ENCODE data around the gene ZYX. TPM values are rescaled to one million over a fixed set of nuclear protein-coding genes. Genes with fewer than 3 reads are reported as not detected.
A peak's percentile ranks its signal among the peaks of the same experiment; 100 is the strongest.

ZYX gene
- total and polyA plus RNA-seq, 2 of the 13 experiments (the other 11 are each of a cell fraction or from before 2014, with no cell fraction given): 9.9 to 13.7 TPM

DNA sequence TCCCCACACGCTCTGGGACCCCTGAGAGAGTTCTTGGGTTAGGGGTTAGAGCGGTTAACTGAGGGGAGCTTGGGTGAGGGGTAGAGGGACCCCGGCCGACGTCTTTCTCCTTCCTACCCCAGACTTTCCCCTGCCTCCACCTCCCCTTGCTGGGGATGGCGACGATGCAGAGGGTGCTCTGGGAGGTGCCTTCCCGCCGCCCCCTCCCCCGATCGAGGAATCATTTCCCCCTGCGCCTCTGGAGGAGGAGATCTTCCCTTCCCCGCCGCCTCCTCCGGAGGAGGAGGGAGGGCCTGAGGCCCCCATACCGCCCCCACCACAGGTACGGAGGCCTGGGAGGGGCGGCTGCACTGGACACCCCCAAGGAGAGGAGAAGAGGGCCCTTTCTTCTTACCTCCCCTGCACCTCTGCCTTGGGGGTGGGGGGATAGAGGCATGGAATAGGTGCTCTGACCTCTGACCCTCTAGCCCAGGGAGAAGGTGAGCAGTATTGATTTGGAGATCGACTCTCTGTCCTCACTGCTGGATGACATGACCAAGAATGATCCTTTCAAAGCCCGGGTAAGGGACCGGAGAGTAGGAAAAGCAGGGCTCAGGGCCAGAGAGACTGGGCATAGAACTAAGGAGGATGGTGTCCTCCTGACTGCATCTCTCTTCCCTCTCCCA lies 1.1 kb downstream of the ZYX start (continued):
- no peak for TF ChIP-seq E2F2 (CRISPR knock-in tag; IDR thresholded peaks at IDR 0.05; ENCODE audit: borderline replicate concordance)
- no peak for TF ChIP-seq ZNF766 (CRISPR knock-in tag; IDR thresholded peaks at IDR 0.05; ENCODE audit: borderline replicate concordance)
- peak; percentile 63 for TF ChIP-seq ONECUT2 (CRISPR knock-in tag; IDR thresholded peaks at IDR 0.05)

DNA sequence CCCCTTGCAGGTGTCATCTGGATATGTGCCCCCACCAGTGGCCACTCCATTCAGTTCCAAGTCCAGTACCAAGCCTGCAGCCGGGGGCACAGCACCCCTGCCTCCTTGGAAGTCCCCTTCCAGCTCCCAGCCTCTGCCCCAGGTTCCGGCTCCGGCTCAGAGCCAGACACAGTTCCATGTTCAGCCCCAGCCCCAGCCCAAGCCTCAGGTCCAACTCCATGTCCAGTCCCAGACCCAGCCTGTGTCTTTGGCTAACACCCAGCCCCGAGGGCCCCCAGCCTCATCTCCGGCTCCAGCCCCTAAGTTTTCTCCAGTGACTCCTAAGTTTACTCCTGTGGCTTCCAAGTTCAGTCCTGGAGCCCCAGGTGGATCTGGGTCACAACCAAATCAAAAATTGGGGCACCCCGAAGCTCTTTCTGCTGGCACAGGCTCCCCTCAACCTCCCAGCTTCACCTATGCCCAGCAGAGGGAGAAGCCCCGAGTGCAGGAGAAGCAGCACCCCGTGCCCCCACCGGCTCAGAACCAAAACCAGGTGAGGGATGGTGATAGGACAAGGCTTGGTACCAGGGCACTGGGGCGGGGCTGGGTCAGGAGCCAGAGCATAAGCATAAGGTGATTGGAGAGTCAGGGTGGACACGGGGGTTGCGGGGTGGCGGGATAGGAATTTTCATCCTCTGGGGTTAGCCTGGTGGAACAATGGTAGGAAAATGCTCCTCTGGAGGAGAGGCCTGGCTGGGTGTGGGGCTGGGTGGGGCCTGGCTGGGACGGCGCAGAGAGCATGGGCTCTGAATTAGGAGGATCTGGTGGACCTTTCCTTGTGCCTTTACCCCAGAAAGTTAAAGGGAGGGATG lies 1.9 kb downstream of the ZYX start:
- Histone ChIP-seq H3K4me3 (replicated peaks in 1 of 3; ENCODE audit: insufficient read depth in 1 of 3, low read depth in 2 of 3, low read length in 3 of 3) (peak overlapping the region in 2 of 3 experiments; percentile 94 to 98; a peak in 3 of 6 replicates), H3K4me1 (ENCODE audit: insufficient read depth, low read length) (peaks cover 70% of the 10 kb centered on the region), H3K27me3 (ENCODE audit: control insufficient read depth in 1 of 2, insufficient read depth in 2 of 2, low read length in 2 of 2) (no peaks in the 10 kb centered on the region), H3K36me3 (replicated peaks in 1 of 2; ENCODE audit: control insufficient read depth in 1 of 2, insufficient read depth in 2 of 2, low read length in 2 of 2) (peaks cover 0 to 6% of the 10 kb centered on the region in 2 experiments; a peak in 3 of 5 replicates), H3K4me2 (ENCODE audit: low read depth, low read length) (peak overlapping the region; percentile 86), H3K9me3 (ENCODE audit: low read length) (no peaks in the 10 kb centered on the region), H3K27ac (ENCODE audit: extremely low read length, insufficient read depth, low read length) (no peak overlapping the region), H2AFZ (ENCODE audit: low read length) (no peak overlapping the region), H3K79me2 (ENCODE audit: insufficient read depth, low read length) (peaks cover 12% of the 10 kb centered on the region), H3K9ac (ENCODE audit: insufficient read depth, low read depth, low read length) (no peak overlapping the region; the same call in 1 of the 2 replicates), H4K20me1 (ENCODE audit: insufficient read depth, low read length) (peaks cover 9% of the 10 kb centered on the region; the same call in 1 of the 2 replicates)
- no TSS peak for BruUV-seq (replicated peaks)
- POLR2A ChIA-PET: interaction anchor here (4.0 kb wide), 1 partner anchor 13 kb away, joined by 20 read pairs; no protein-coding TSS in a partner anchor
- DNase-seq (ENCODE audit: low spot score): no peak
- no peak for ATAC-seq
- no peak for TF ChIP-seq TEAD2 (CRISPR knock-in tag; IDR thresholded peaks at IDR 0.05)
- TF ChIP-seq ZBTB39 (CRISPR knock-in tag; IDR thresholded peaks at IDR 0.05): no peak
- TF ChIP-seq KDM2A (CRISPR knock-in tag; IDR thresholded peaks at IDR 0.05; ENCODE audit: borderline replicate concordance, low read depth): no peak
- TF ChIP-seq, protein P1, sequence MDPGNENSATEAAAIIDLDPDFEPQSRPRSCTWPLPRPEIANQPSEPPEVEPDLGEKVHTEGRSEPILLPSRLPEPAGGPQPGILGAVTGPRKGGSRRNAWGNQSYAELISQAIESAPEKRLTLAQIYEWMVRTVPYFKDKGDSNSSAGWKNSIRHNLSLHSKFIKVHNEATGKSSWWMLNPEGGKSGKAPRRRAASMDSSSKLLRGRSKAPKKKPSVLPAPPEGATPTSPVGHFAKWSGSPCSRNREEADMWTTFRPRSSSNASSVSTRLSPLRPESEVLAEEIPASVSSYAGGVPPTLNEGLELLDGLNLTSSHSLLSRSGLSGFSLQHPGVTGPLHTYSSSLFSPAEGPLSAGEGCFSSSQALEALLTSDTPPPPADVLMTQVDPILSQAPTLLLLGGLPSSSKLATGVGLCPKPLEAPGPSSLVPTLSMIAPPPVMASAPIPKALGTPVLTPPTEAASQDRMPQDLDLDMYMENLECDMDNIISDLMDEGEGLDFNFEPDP (CRISPR knock-in tag; conservative IDR thresholded peaks at IDR 0.05): 0 out of 2 replicates have a peak, but pooled peaks have one; percentile 31
- TF ChIP-seq AGO2 (optimal IDR thresholded peaks at IDR 0.05; ENCODE audit: low read depth, low read length): peak; percentile 28
- TF ChIP-seq FOXM1 (CRISPR knock-in tag; IDR thresholded peaks at IDR 0.05): no peak
- CTCF ChIA-PET (ENCODE audit: low intra/inter-chr PET ratio, low total read pairs): no interaction called here
- WGBS (ENCODE audit: low lambda C conversion rate): 95% methylated on average over 14 of the region's 15 CpGs
- in situ Hi-C loops (cut with HindIII; ENCODE audit: extremely low pct_ligation_motif_present, low pct_unique_long_range_greater_than_20kb): loop anchor here (5.0 to 25.0 kb wide), 2 partner anchors 34 to 529 kb away; partner anchors contain the start of gene TCAF1
- intact Hi-C loops (cut with micrococcal nuclease; ENCODE audit: unreplicated experiment): no loop called here
- no peak for FAIRE-seq

All from HepG2 (cell line).